HG03066 (cell line): ENCODE data around the gene BNC2.

ENCODE experiments used
- ATAC-seq: cut with Tn5 transposase; IDR thresholded peaks from one replicate; pipeline ENCODE4 v1.9.1; 2021; ENCODE audit warnings: low read depth; ENCODE audit not compliant: unreplicated experiment

The BNC2 gene

DNA sequence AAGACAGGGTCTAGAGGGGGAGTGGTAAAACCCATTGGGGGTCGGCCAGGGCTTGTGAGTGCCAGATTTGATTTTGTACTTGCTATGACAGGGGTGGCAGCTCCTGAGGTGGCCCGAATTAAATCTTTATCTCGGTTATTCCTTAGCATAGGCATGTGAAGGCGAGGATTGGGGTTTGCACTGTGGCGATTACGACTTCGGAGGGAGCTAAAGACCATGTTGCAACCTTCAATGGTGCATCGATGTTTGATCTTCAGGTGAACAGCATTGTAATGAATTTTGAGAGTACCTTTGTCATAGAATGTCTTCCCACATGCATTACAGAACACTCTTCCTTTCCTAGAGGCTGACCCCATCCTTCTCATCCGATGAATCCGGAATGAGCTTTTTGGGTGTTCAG lies 433.9 kb downstream of the BNC2 start:
- ATAC-seq, result no peak

- no peak for ATAC-seq
Observed at GRCh38 chr9:16434526-16434925, 435.9 kb downstream of the BNC2 start.

DNA sequence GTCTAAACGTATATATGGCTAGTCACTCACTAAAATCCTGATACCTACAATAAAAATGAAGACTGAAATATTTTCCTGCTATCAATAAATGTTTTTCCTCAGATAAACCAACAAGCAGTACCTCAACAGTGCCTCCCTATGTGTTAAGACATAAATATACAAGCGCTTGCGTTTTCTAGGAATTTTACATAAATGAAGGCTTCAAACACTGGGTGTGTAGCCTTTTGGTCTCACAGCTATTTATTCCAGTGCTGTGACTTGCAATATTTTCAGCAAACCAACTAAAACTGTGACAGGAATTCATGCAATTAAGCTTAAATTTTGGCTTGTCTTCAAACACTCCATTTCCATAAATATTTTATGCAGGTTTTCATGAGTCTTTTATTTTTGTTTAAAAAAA lies 437.0 kb downstream of the BNC2 start:
- ATAC-seq, result no peak

- ATAC-seq, result no peak
Observed at GRCh38 chr9:16431666-16432392, 438.6 kb downstream of the BNC2 start.

DNA sequence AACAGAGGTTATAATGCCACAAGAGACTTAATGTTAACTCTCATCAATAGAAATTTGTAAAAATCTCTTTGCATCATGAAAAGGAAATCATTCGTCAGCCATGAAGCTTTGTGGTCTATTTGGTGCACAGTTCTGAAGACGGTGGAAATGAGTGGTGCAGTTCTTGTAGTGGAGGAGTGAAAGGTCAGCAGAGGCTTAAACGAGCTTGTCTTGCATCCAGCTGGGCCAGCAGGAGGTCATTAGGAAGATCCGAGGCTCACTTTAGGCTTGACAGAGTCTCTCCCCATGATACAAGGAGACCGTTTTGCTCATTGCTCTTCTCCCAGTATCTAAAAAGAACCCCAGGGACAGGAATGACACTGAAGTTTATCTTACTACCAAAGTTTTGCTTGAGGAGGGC lies 440.8 kb downstream of the BNC2 start:
- ATAC-seq, result no peak

DNA sequence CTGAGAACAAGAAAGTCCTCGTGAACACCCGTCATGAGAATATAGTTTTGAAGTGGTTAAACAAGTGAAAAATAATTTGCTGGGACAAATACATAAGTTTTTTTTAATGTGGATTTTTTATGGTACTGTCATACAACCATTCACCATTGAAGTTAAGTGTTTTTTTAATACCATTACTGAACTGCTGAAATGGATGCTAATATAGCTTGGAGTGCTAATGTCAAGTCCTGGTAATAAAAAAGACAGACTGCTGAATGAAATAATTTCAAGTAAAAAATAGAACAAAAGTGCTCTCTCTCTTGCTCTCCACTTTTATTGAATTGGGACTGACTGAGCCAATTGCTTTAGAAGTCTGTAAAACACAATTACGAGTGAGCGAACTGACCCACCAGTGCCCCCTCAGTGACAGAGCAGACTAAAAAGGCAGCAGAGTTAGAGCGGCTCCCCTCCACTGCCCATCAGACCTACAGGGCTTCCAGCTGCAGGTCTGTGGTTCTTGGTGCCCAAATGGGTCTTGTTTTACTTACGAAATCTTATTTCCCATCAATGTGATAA lies 442.5 kb downstream of the BNC2 start:
- no peak for ATAC-seq

DNA sequence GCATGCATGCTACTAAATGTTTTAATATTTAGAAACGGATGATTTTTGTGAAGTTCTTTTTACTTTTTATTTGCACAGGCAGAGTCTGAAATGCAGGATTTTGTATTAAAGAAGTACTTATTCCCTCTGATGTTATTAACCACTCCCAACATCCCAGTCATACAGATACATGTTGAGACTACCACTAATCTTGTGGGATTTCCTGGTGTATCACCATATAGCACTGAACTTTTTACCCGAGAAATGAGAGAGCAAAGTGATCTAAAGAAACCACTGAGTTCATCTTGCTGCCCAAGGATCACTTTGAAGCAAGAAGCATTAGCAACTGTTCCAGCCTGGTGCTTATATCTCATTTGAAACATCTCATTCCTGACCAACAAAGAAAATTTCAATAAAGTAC lies 443.8 kb downstream of the BNC2 start:
- no peak for ATAC-seq

- no peak for ATAC-seq
Observed at GRCh38 chr9:16425562-16426231, 444.8 kb downstream of the BNC2 start.

GRCh38 chr9:16422114-16422513 lies 448.4 kb downstream of the BNC2 start:
- no peak for ATAC-seq

GRCh38 chr9:16421532-16421931 lies 448.9 kb downstream of the BNC2 start:
- no peak for ATAC-seq

DNA sequence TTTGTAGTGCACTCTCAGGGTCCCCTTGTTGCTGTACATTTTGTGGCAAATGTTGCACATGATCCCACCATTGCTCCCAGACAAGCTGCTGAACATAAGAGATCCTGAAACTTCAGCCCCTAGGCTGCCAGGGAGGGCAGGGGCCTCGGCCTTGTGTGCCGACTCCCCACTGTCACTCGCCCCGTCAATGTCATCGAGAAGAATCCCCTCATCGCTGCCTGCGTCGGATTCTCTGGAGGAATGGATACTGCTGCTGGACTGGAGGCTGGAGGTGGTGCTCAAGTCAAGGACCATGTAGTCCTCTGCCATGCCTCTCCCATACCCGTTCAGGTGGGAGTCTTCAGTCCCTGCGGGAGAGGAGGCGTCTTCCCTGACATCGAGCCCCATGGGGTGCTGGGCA lies 451.3 kb downstream of the BNC2 start:
- ATAC-seq, result no peak

GRCh38 chr9:16418721-16419120 lies 451.7 kb downstream of the BNC2 start:
- no peak for ATAC-seq

DNA sequence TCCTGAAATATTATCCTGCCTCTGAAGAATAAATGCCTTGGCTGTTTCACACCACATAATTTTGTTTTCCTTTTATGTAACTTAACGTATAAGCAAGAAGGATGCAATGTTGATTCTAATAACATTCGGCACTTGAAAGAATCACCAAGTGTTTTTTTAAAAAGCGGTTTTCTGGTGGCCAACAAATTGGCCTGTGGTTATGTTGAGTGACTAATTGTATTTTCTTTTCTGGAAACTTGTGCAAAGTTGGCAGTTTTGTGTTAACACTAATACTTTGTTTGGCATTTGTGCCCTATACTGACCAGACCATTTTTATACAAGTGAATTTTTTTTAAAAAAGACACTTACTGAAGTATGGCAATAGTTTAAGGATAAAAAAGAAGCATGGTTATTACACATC lies 452.7 kb downstream of the BNC2 start:
- ATAC-seq, result no peak

- peak; percentile 73 for ATAC-seq
Observed at GRCh38 chr9:16417161-16417560, 453.3 kb downstream of the BNC2 start.

- ATAC-seq, result no peak
Observed at GRCh38 chr9:16414451-16414850, 456.0 kb downstream of the BNC2 start.

DNA sequence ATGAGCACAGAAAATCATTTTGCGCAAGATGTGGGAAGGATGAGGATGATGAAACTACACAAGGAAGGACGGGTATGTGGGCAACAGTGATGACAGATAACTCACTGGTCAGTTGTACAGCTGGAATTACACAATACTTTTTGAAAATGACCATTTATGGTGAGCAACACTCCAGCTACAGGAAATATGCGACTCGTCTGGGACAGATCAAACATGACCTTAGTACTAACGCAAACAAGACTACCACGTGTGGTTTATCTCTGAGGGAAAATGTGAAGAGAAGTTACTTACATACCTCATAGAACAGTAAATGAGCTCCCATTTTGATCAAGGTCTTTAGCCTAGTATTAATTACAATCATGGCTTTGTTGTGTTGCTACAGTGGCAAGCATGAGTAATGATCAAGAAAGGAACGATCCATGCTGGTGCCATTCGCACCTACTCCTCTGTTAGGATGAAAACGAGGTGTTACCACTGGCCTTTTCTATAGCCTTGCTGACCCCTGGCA lies 456.9 kb downstream of the BNC2 start:
- no peak for ATAC-seq

DNA sequence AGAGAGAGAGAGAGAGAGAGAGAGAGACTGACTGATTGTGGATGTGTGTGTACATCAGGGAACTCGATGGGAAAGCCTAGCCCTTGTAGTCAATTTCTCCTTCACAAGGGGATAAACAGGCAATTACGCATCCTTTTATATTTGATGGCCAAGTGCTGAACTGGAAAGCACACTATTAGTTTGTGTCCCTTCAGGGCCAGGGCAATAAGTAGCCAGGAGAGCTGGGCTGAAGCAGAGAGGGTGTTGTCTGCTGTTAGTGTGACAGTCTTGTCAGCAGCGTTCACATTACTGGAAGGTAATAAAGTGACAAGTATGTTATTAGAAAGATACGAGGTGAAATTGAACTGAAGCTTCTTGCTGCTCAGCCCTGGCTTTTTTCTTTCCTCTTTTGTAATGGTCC lies 457.7 kb downstream of the BNC2 start:
- no peak for ATAC-seq

DNA sequence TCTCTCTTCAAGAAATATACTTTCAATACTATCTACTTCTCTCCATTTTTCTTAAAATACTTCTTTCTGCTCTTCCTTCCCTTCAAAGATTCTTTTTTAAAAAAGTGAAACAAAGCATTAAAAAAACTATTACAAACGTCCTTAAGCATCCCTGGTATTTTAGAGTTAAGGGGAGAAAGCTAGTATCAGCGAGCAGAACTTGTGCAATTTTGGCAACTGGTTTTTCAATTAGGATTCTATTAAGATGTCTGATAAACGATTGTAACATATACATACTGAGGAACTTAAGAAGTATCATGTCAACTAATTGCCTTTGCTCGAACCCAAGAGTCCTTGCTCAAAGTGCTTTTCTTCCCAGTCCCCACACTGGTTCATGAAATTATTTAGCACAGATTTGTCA lies 459.2 kb downstream of the BNC2 start:
- ATAC-seq, result no peak

- ATAC-seq, result no peak
Observed at GRCh38 chr9:16410601-16411280, 459.7 kb downstream of the BNC2 start.

DNA sequence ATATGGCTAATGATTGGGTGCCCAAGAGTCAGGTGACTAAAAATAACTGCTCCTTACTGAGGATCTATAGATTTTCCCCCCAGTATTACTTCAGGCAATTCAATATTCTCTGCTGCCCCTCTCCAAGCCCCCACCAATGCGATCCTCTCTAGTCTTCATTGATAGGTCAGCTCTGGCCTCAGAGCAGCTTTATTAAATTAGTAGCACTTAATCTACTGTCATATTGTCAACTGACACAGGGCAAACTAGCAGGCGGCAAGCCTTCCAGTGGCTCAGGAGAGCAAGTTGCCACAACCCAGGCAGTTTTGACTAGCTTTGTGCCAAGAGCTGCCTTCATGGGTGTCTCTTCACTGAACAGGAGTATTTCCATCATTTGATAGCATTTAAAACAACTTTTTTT lies 462.9 kb downstream of the BNC2 start:
- ATAC-seq, result no peak

GRCh38 chr9:16406526-16407225 lies 463.8 kb downstream of the BNC2 start:
- no peak for ATAC-seq
